22Rv1 (cell line): Measurements from ENCODE around the gene KIF6.

Source experiments
- H3K27ac ChIP-seq: fragments of 450-650 bp; 2 replicates; pipeline ENCODE4 v1.5.1; 2017
- ZFX ChIP-seq: fragments of 450-650 bp; IDR thresholded peaks from 2 replicates; pipeline ENCODE4 v1.6.1; 2017; ENCODE audit warnings: antibody characterized with exemption, borderline replicate concordance
- TF ChIP-seq, protein P1 (sequence below): fragments of 450-650 bp; IDR thresholded peaks from 2 replicates; pipeline ENCODE4 v1.5.1; 2017; ENCODE audit warnings: mild to moderate bottlenecking

KIF6 gene

DNA sequence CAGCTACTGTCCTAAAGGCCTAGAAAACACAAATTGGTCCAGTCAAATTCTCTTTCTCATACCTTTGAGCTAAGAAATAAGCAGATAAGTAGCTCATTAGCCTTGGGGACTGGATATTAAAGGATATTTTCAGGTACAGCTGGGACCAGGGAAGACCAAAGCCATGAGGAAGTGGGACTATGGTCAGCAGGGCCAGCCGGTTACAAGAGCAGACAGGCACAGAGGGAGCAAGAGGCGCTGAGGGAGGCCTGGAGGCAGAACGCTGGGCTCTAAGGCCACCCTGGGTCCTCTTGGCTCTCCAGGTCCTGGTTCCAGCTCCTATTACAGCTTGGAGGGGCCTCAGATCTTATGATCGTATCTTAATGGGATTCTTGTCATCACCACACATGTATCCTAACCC is 314.2 kb downstream of the KIF6 start:
- no peak overlapping the region for H3K27ac ChIP-seq
- TF ChIP-seq, protein P1, sequence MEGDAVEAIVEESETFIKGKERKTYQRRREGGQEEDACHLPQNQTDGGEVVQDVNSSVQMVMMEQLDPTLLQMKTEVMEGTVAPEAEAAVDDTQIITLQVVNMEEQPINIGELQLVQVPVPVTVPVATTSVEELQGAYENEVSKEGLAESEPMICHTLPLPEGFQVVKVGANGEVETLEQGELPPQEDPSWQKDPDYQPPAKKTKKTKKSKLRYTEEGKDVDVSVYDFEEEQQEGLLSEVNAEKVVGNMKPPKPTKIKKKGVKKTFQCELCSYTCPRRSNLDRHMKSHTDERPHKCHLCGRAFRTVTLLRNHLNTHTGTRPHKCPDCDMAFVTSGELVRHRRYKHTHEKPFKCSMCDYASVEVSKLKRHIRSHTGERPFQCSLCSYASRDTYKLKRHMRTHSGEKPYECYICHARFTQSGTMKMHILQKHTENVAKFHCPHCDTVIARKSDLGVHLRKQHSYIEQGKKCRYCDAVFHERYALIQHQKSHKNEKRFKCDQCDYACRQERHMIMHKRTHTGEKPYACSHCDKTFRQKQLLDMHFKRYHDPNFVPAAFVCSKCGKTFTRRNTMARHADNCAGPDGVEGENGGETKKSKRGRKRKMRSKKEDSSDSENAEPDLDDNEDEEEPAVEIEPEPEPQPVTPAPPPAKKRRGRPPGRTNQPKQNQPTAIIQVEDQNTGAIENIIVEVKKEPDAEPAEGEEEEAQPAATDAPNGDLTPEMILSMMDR: no peak
- TF ChIP-seq ZFX: no peak

DNA sequence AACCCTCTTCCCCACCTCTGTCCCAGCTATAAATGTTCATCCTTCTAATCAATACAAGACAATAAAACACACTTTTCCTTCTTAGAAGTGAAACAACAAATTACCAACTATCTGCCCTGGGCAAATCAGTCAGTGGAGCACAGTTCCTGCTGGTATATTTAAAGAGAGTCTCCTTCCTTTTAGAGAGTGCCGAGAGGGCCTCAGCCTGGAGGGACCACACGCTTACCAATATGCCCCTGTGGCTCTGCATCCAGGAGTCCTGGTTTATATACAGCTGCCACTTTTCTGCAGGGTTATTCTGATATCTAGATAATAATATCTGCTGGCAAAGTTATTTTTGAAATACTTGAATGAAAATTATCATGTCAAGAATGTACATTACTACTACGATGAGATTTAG is 315.3 kb downstream of the KIF6 start:
- TF ChIP-seq, protein P1: no peak
- no peak for TF ChIP-seq ZFX
- H3K27ac ChIP-seq: no peak overlapping the region

DNA sequence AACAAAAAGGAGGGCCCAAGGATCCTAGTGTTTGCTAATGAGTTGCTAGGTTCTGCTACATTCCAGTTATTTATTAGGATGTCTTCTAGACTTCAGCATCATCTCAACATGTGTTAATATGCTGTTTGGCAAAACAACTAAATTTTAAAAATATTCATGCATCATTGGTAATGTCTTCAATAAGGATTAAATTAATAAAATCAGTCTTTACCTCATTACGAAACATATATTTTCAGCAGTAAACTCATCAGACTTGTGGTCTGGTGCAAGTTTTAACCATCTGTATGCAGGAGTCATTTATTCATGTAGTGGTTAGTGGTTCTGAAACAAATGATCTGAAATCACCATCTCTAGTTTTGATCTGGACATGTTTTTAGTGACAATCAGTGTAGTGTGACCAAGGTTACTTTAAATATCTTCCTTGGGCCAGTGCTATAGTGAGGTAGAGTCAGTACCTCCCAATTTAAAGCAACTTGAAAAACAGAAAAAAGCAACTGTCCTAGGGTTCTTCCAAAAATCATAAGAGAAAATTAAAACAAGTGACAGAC is 317.7 kb downstream of the KIF6 start:
- H3K27ac ChIP-seq: no peak overlapping the region
- TF ChIP-seq, protein P1: no peak
- no peak for TF ChIP-seq ZFX

DNA sequence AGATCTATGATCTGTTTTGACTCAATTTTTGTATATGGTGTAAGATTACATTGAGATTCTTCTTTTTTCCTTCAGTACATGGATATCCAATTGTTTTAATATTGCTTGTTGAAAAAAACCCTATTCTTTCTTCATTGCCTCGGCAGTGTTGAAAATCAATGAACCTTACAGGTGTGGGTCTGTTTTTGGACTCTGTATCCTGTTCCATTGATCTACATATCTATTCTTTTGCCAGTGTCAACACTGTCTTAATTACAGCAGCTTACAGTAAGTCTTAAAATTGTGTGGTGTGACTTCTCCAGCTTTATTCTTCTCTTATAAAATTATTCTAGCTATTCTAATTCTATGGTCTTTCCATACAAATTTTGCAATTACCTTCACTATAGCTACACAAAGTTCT is 320.9 kb downstream of the KIF6 start:
- no peak overlapping the region for H3K27ac ChIP-seq
- no peak for TF ChIP-seq ZFX
- TF ChIP-seq, protein P1: no peak

DNA sequence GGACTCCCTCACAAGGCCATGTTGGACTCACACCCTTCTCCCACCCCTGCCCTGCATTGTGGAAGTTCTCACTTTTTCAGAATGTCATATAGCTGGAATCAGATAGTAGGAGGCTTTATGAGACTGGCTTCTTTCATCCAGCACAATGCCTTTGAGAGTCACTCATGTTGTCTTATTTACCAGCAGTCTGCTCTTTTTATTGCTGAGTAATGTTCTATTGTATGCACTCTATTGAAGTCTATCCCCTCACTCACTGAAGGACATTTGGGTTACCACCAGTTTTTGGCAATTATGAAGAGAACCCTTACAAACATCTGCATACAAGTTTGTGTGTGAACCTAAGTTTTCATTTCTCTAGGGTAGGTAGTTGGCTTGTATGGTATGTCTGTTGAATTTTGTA is 321.9 kb downstream of the KIF6 start:
- no peak overlapping the region for H3K27ac ChIP-seq
- TF ChIP-seq ZFX: no peak
- TF ChIP-seq, protein P1: no peak

DNA sequence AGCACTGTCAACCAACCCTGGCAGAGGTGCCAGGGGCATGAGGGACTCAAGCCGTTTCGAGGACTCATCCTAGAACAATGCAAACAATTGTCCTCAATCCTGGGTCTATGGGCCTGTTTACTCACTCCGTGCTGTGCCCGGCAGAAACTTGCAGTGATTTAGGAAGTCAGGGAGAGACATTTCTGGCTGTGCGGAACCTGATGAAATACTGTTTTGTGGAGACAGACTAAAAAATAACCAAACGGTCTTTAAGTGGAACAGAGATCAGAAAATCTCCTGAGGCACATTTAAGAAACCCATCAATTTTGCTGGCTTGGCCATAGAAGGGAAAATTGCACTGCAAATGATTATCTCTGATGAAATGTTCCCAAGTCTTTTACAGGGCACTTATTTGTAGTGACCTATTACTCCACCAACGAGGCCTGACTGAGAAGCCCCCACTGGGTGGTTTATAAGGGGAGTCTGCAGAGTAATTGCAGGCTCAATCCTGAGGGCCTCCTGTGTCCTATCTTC is 322.9 kb downstream of the KIF6 start:
- TF ChIP-seq, protein P1: no peak
- TF ChIP-seq ZFX: no peak
- no peak overlapping the region for H3K27ac ChIP-seq

DNA sequence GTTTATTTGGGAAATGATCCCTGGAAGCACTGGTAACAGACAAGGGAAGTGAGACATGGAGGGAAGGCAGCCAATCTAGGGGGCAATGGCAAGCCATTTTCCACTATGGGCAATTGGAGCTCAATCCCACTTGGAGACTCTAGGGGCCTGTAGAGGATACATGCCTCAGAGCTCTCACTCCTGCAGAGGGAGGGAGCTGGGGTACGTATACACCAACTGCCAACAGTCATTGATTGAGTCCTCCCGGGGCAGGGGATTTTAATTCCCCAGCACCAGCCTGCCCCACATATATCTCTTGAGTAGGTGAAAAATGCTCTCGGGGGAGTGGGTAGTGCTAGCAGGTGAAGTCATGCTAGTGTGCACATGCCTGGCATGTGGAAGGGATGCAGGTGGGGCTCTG is 323.8 kb downstream of the KIF6 start:
- H3K27ac ChIP-seq: no peak overlapping the region
- TF ChIP-seq, protein P1: no peak
- no peak for TF ChIP-seq ZFX
